Fibroblast of skin of left quadriceps (primary cell): Measurements from ENCODE around the gene MACROD1.

Source experiments
- DNase-seq, 2 experiments: peaks; one replicate each; pipeline ENCODE4 v3.0.0-alpha.2; 2013; ENCODE audit warnings: low read depth in 2 of 2

MACROD1 gene

GRCh38 chr11:63958008-63958407 is 207.9 kb downstream of the MACROD1 start:
- no peak for DNase-seq

GRCh38 chr11:63952570-63952969 is 213.3 kb downstream of the MACROD1 start:
- DNase-seq: no peak

GRCh38 chr11:63951779-63952536 is 214.0 kb downstream of the MACROD1 start:
- no peak for DNase-seq
